ENCODE results near the gene ASH1L.

The ASH1L gene

GRCh38 chr1:155485222-155485621 lies 77.4 kb downstream of the ASH1L start:
- ChIA-PET POLR2A (no interaction called here), CTCF (no interaction called here)
- TF ChIP-seq HDGF (IDR thresholded peaks at IDR 0.05; ENCODE audit: borderline replicate concordance) (no peak), ZNF384 (IDR thresholded peaks at IDR 0.05) (no peak), FOXK2 (IDR thresholded peaks at IDR 0.05) (no peak), BHLHE40 (IDR thresholded peaks at IDR 0.05; ENCODE audit: borderline replicate concordance) (no peak), LEF1 (IDR thresholded peaks at IDR 0.05; ENCODE audit: borderline replicate concordance) (no peak), ELF4 (IDR thresholded peaks at IDR 0.05) (no peak), NFRKB (IDR thresholded peaks at IDR 0.05) (no peak), FOXM1 (IDR thresholded peaks at IDR 0.05; ENCODE audit: borderline replicate concordance) (no peak), SUZ12 (IDR thresholded peaks at IDR 0.05) (no peak), ARNT (IDR thresholded peaks at IDR 0.05) (no peak), FOXA1 (IDR thresholded peaks at IDR 0.05) (no peak), CTBP1 (IDR thresholded peaks at IDR 0.05; ENCODE audit: borderline replicate concordance) (no peak), TARDBP (IDR thresholded peaks at IDR 0.05) (no peak), L3MBTL2 (conservative IDR thresholded peaks at IDR 0.05) (no peak), SP1 (IDR thresholded peaks at IDR 0.05) (no peak), PKNOX1 (IDR thresholded peaks at IDR 0.05) (no peak)
- no peak for DNase-seq (ENCODE audit: extremely low spot score)

- ChIA-PET CTCF (interaction anchor here (0.6 kb wide), 1 partner anchor 15 kb away, joined by 3 read pairs; no protein-coding TSS in a partner anchor), POLR2A (no interaction called here)
- no peak for DNase-seq (ENCODE audit: extremely low spot score)
- TF ChIP-seq TARDBP (IDR thresholded peaks at IDR 0.05) (no peak), CTBP1 (IDR thresholded peaks at IDR 0.05; ENCODE audit: borderline replicate concordance) (no peak)
These were observed 80.8 kb downstream of the ASH1L start for GRCh38 chr1:155481741-155482241.

GRCh38 chr1:155479205-155479604 lies 83.4 kb downstream of the ASH1L start:
- CTCF ChIA-PET: no interaction called here
- TF ChIP-seq TARDBP (IDR thresholded peaks at IDR 0.05) (no peak), ELF4 (IDR thresholded peaks at IDR 0.05) (no peak), NFRKB (IDR thresholded peaks at IDR 0.05) (no peak)
- DNase-seq (ENCODE audit: extremely low spot score): no peak
- POLR2A ChIA-PET: no interaction called here

GRCh38 chr1:155478270-155478852 lies 84.2 kb downstream of the ASH1L start:
- ChIA-PET POLR2A (no interaction called here), CTCF (no interaction called here)
- no peak for DNase-seq (ENCODE audit: extremely low spot score)
- no peak for TF ChIP-seq PKNOX1 (IDR thresholded peaks at IDR 0.05)
- no peak for TF ChIP-seq L3MBTL2 (conservative IDR thresholded peaks at IDR 0.05)
- no peak for TF ChIP-seq FOXA1 (IDR thresholded peaks at IDR 0.05)
- TF ChIP-seq ELF4 (IDR thresholded peaks at IDR 0.05): no peak
- no peak for TF ChIP-seq LEF1 (IDR thresholded peaks at IDR 0.05; ENCODE audit: borderline replicate concordance)
- no peak for TF ChIP-seq SP1 (IDR thresholded peaks at IDR 0.05)
- TF ChIP-seq FOXM1 (IDR thresholded peaks at IDR 0.05; ENCODE audit: borderline replicate concordance): no peak
- TF ChIP-seq NFRKB (IDR thresholded peaks at IDR 0.05): no peak
- TF ChIP-seq TARDBP (IDR thresholded peaks at IDR 0.05): no peak
- TF ChIP-seq ZNF384 (IDR thresholded peaks at IDR 0.05): no peak
- TF ChIP-seq CTBP1 (IDR thresholded peaks at IDR 0.05; ENCODE audit: borderline replicate concordance): no peak
- no peak for TF ChIP-seq ARNT (IDR thresholded peaks at IDR 0.05)
- TF ChIP-seq HDGF (IDR thresholded peaks at IDR 0.05; ENCODE audit: borderline replicate concordance): no peak
- TF ChIP-seq BHLHE40 (IDR thresholded peaks at IDR 0.05; ENCODE audit: borderline replicate concordance): no peak
- no peak for TF ChIP-seq FOXK2 (IDR thresholded peaks at IDR 0.05)
- TF ChIP-seq SUZ12 (IDR thresholded peaks at IDR 0.05): no peak

- no peak for TF ChIP-seq BHLHE40 (IDR thresholded peaks at IDR 0.05; ENCODE audit: borderline replicate concordance)
- no peak for TF ChIP-seq FOXA1 (IDR thresholded peaks at IDR 0.05)
- TF ChIP-seq SP1 (IDR thresholded peaks at IDR 0.05): no peak
- no peak for TF ChIP-seq ZNF384 (IDR thresholded peaks at IDR 0.05)
- TF ChIP-seq HDGF (IDR thresholded peaks at IDR 0.05; ENCODE audit: borderline replicate concordance): no peak
- no peak for TF ChIP-seq SUZ12 (IDR thresholded peaks at IDR 0.05)
- TF ChIP-seq NFRKB (IDR thresholded peaks at IDR 0.05): no peak
- TF ChIP-seq L3MBTL2 (conservative IDR thresholded peaks at IDR 0.05): no peak
- TF ChIP-seq FOXK2 (IDR thresholded peaks at IDR 0.05): no peak
- TF ChIP-seq TARDBP (IDR thresholded peaks at IDR 0.05): no peak
- TF ChIP-seq PKNOX1 (IDR thresholded peaks at IDR 0.05): no peak
- no peak for TF ChIP-seq CTBP1 (IDR thresholded peaks at IDR 0.05; ENCODE audit: borderline replicate concordance)
- ChIA-PET CTCF (interaction anchor here (0.6 kb wide), 1 partner anchor 13 kb away, joined by 3 read pairs; no protein-coding TSS in a partner anchor), POLR2A (no interaction called here)
- DNase-seq (ENCODE audit: extremely low spot score): no peak
These were observed 88.5 kb downstream of the ASH1L start for GRCh38 chr1:155474146-155474545.

- DNase-seq (ENCODE audit: extremely low spot score): no peak
- POLR2A ChIA-PET: no interaction called here
- TF ChIP-seq FOXA1 (IDR thresholded peaks at IDR 0.05) (no peak), L3MBTL2 (conservative IDR thresholded peaks at IDR 0.05) (no peak), FOXK2 (IDR thresholded peaks at IDR 0.05) (no peak), ZNF384 (IDR thresholded peaks at IDR 0.05) (no peak), SP1 (IDR thresholded peaks at IDR 0.05) (no peak), TARDBP (IDR thresholded peaks at IDR 0.05) (no peak), PKNOX1 (IDR thresholded peaks at IDR 0.05) (no peak), BHLHE40 (IDR thresholded peaks at IDR 0.05; ENCODE audit: borderline replicate concordance) (no peak), SUZ12 (IDR thresholded peaks at IDR 0.05) (no peak), ARNT (IDR thresholded peaks at IDR 0.05) (no peak), CTBP1 (IDR thresholded peaks at IDR 0.05; ENCODE audit: borderline replicate concordance) (no peak), LEF1 (IDR thresholded peaks at IDR 0.05; ENCODE audit: borderline replicate concordance) (no peak)
- CTCF ChIA-PET: interaction anchor here (0.6 kb wide), 1 partner anchor 27 kb away, joined by 3 read pairs; no protein-coding TSS in a partner anchor
These were observed 89.3 kb downstream of the ASH1L start for GRCh38 chr1:155473151-155473821.
